Measurements from ENCODE around the gene COL9A3. TPM values are rescaled to one million over a fixed set of nuclear protein-coding genes. Genes with fewer than 3 reads are reported as not detected.

Gene COL9A3
- total RNA-seq, 1 experiment from 2014 or later = 136 TPM

GRCh38 chr20:62829231-62830230 lies 12.7 kb downstream of the COL9A3 start (continued):
- TF ChIP-seq AFF4 (CRISPR knock-in tag; IDR thresholded peaks at IDR 0.05; ENCODE audit: borderline replicate concordance) (no peak), ZSCAN18 (CRISPR knock-in tag; IDR thresholded peaks at IDR 0.05) (no peak), ESRRA (CRISPR knock-in tag; IDR thresholded peaks at IDR 0.05; ENCODE audit: borderline replicate concordance) (no peak), ZNF317 (CRISPR knock-in tag; IDR thresholded peaks at IDR 0.05; ENCODE audit: borderline replicate concordance, low read depth) (no peak)

DNA sequence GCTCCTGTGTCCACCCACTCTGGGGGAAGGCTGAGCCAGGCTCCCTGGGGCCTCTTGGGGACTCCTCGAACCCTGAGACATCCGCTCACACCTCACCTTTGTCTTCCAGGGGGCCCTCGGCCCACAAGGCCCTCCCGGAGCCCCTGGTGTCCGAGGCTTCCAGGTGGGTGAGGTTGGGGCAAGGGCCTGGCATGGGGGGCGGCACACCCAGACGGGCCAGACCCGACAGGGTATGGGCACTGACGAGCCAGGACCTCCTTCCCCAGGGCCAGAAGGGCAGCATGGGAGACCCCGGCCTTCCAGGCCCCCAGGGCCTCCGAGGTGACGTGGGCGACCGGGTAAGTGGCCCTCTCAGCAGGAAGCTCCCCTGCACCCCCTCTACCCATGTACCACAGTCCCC lies 13.4 kb downstream of the COL9A3 start:
- H3K4me1 Mint-ChIP-seq = peaks cover 19% of the 10 kb centered on the region
- no peak for ATAC-seq
- no peaks in the 10 kb centered on the region for H3K27me3 Mint-ChIP-seq (ENCODE audit: low read depth)
- H3K9me3 Mint-ChIP-seq = no peaks in the 10 kb centered on the region
- CTCF ChIA-PET = no interaction called here
- H3K36me3 Mint-ChIP-seq = peaks cover 6% of the 10 kb centered on the region; the same call in 1 of the 2 replicates
- H3K27ac Mint-ChIP-seq = no peak overlapping the region
- DNase-seq (ENCODE audit: low spot score) = no peak
- TF ChIP-seq FOXJ3 (CRISPR knock-in tag; IDR thresholded peaks at IDR 0.05; ENCODE audit: borderline replicate concordance) (no peak), ZNF425 (CRISPR knock-in tag; conservative IDR thresholded peaks at IDR 0.05) (no peak), PRDM15 (CRISPR knock-in tag; IDR thresholded peaks at IDR 0.05) (no peak), NR1H2 (CRISPR knock-in tag; IDR thresholded peaks at IDR 0.05) (no peak), GRHL2 (CRISPR knock-in tag; IDR thresholded peaks at IDR 0.05; ENCODE audit: insufficient replicate concordance, severe bottlenecking) (no peak), TCF7 (CRISPR knock-in tag; IDR thresholded peaks at IDR 0.05; ENCODE audit: low read depth) (no peak), MAX (CRISPR knock-in tag; IDR thresholded peaks at IDR 0.05) (no peak), ESRRA (CRISPR knock-in tag; IDR thresholded peaks at IDR 0.05; ENCODE audit: borderline replicate concordance) (no peak), ZBTB21 (CRISPR knock-in tag; IDR thresholded peaks at IDR 0.05; ENCODE audit: borderline replicate concordance) (no peak), SMAD3 (CRISPR knock-in tag; IDR thresholded peaks at IDR 0.05; ENCODE audit: borderline replicate concordance) (no peak), CBFB (CRISPR knock-in tag; IDR thresholded peaks at IDR 0.05; ENCODE audit: low read depth) (no peak)
- TF ChIP-seq, protein P1, sequence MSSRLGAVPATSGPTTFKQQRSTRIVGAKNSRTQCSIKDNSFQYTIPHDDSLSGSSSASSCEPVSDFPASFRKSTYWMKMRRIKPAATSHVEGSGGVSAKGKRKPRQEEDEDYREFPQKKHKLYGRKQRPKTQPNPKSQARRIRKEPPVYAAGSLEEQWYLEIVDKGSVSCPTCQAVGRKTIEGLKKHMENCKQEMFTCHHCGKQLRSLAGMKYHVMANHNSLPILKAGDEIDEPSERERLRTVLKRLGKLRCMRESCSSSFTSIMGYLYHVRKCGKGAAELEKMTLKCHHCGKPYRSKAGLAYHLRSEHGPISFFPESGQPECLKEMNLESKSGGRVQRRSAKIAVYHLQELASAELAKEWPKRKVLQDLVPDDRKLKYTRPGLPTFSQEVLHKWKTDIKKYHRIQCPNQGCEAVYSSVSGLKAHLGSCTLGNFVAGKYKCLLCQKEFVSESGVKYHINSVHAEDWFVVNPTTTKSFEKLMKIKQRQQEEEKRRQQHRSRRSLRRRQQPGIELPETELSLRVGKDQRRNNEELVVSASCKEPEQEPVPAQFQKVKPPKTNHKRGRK (CRISPR knock-in tag; IDR thresholded peaks at IDR 0.05; ENCODE audit: borderline replicate concordance) = no peak
- POLR2A ChIA-PET = no interaction called here
- H3K4me3 Mint-ChIP-seq = no peak overlapping the region

All from WTC11 (cell line).